Measurements from ENCODE around the gene ADH1B. TPM values are rescaled to one million over a fixed set of nuclear protein-coding genes. Genes with fewer than 3 reads are reported as not detected.
"Not testable (repeated sequence)": the region's sequence is repeated elsewhere in the genome, so short reads cannot be mapped to it uniquely, and the experiment has no call there.

The ADH1B gene
- 157 TPM for total RNA-seq
- long read RNA-seq, full-length matches to known transcripts = 177 of 187 reads
- long read RNA-seq, partial matches to known transcripts = 5 of 187 reads
- long read RNA-seq, other reads (novel, unspliced or antisense) = 5 of 187 reads

- peak; percentile 17 for ATAC-seq (ENCODE audit: poor library complexity)
- peak; percentile 37 for DNase-seq
- intact Hi-C loops (cut with DNase I) = no loop called here
Observed at GRCh38 chr4:99321241-99322191, at the start of gene ADH1B. TSS of gene ADH1B (minus strand) at chr4:99321401. CDS start at chr4:99321331, 70 bp downstream.

GRCh38 chr4:99367817-99368216, 46.6 kb upstream of the ADH1B start:
- intact Hi-C loops (cut with DNase I); ATAC-seq (ENCODE audit: poor library complexity); DNase-seq: not testable (repeated sequence)

- ATAC-seq (ENCODE audit: poor library complexity) (no peak), DNase-seq (no peak)
- intact Hi-C loops (cut with DNase I) = no loop called here
Observed at GRCh38 chr4:99366491-99366890, 45.3 kb upstream of the ADH1B start.

- intact Hi-C loops (cut with DNase I) = no loop called here
- ATAC-seq (ENCODE audit: poor library complexity) (peak; percentile 90), DNase-seq (peak; percentile 53)
Observed at GRCh38 chr4:99362768-99363167, 41.6 kb upstream of the ADH1B start.

GRCh38 chr4:99361899-99362275, 40.7 kb upstream of the ADH1B start:
- intact Hi-C loops (cut with DNase I) = no loop called here
- ATAC-seq (ENCODE audit: poor library complexity) (peak; percentile 47), DNase-seq (no peak)

GRCh38 chr4:99361268-99361898, 40.2 kb upstream of the ADH1B start:
- DNase-seq = no peak
- intact Hi-C loops (cut with DNase I) = no loop called here
- peak; percentile 30 for ATAC-seq (ENCODE audit: poor library complexity)

GRCh38 chr4:99359480-99360204, 38.4 kb upstream of the ADH1B start:
- intact Hi-C loops (cut with DNase I) = no loop called here
- ATAC-seq (ENCODE audit: poor library complexity) (no peak), DNase-seq (no peak)

GRCh38 chr4:99357948-99358347, 36.7 kb upstream of the ADH1B start:
- no peak for ATAC-seq (ENCODE audit: poor library complexity)
- no peak for DNase-seq
- intact Hi-C loops (cut with DNase I) = no loop called here

- DNase-seq (no peak), ATAC-seq (ENCODE audit: poor library complexity) (no peak)
- intact Hi-C loops (cut with DNase I) = no loop called here
Observed at GRCh38 chr4:99356992-99357391, 35.8 kb upstream of the ADH1B start.

- DNase-seq; ATAC-seq (ENCODE audit: poor library complexity); intact Hi-C loops (cut with DNase I): not testable (repeated sequence)
Observed at GRCh38 chr4:99356149-99356548, 34.9 kb upstream of the ADH1B start.

GRCh38 chr4:99352602-99353537, 31.7 kb upstream of the ADH1B start, which contains the start of gene ADH1C:
TSS of gene ADH1C (minus strand) at chr4:99352746. CDS start at chr4:99352675, 71 bp downstream.
- ATAC-seq (ENCODE audit: poor library complexity) (peak; percentile 75), DNase-seq (no peak)
- intact Hi-C loops (cut with DNase I) = no loop called here

- DNase-seq (no peak), ATAC-seq (ENCODE audit: poor library complexity) (no peak)
- intact Hi-C loops (cut with DNase I) = no loop called here
Observed at GRCh38 chr4:99351487-99351886, 30.3 kb upstream of the ADH1B start.

GRCh38 chr4:99349338-99349737, 28.1 kb upstream of the ADH1B start:
- no peak for ATAC-seq (ENCODE audit: poor library complexity)
- DNase-seq = no peak
- intact Hi-C loops (cut with DNase I) = no loop called here

GRCh38 chr4:99342624-99343023, 21.4 kb upstream of the ADH1B start:
- intact Hi-C loops (cut with DNase I); DNase-seq; ATAC-seq (ENCODE audit: poor library complexity): not testable (repeated sequence)

- no peak for ATAC-seq (ENCODE audit: poor library complexity)
- no peak for DNase-seq
- intact Hi-C loops (cut with DNase I) = no loop called here
Observed at GRCh38 chr4:99341426-99341825, 20.2 kb upstream of the ADH1B start.

- intact Hi-C loops (cut with DNase I) = no loop called here
- no peak for DNase-seq
- no peak for ATAC-seq (ENCODE audit: poor library complexity)
Observed at GRCh38 chr4:99339172-99339571, 18.0 kb upstream of the ADH1B start.

- intact Hi-C loops (cut with DNase I) = no loop called here
- ATAC-seq (ENCODE audit: poor library complexity) = no peak
Observed at GRCh38 chr4:99336553-99336952, 15.4 kb upstream of the ADH1B start.

GRCh38 chr4:99334880-99335279, 13.7 kb upstream of the ADH1B start:
- ATAC-seq (ENCODE audit: poor library complexity) = no peak
- DNase-seq = no peak
- intact Hi-C loops (cut with DNase I) = no loop called here

More at GRCh38 chr4:99336553-99336952, 15.4 kb upstream of the ADH1B start:
- DNase-seq = no peak

Measured in Right ventricle myocardium superior (tissue), 1 donor.